GM19397 (cell line): Measurements from ENCODE around the gene DNAH2.
"Not testable (repeated sequence)": the region's sequence is repeated elsewhere in the genome, so short reads cannot be mapped to it uniquely, and the experiment has no call there.

Source experiments
- ATAC-seq: cut with Tn5 transposase; IDR thresholded peaks from one replicate; pipeline ENCODE4 v1.9.1; 2021; ENCODE audit warnings: mild to moderate bottlenecking, moderate library complexity; ENCODE audit not compliant: unreplicated experiment

DNAH2 gene

DNA sequence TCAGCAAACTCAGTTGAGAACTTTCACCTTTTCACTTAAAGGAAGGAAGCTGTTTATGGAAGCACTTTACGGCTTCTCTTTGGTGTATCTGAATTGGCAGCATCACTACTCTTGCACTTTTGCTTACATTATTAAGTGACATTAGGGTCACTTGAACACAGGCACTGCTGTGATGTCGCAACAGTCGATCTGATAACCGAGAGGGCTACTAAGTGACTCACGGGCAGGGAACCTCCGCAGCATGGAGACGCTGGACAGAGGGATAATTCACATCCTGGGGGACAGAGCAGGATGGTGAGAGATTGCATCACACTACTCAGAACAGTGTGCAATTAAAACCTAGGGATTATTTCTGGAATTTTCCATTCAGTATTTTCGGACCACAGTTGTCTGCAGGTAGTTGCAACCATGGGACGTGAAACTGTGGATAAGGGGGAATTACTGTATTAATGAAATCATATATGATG, 56.5 kb downstream of the DNAH2 start:
- no peak for ATAC-seq

DNA sequence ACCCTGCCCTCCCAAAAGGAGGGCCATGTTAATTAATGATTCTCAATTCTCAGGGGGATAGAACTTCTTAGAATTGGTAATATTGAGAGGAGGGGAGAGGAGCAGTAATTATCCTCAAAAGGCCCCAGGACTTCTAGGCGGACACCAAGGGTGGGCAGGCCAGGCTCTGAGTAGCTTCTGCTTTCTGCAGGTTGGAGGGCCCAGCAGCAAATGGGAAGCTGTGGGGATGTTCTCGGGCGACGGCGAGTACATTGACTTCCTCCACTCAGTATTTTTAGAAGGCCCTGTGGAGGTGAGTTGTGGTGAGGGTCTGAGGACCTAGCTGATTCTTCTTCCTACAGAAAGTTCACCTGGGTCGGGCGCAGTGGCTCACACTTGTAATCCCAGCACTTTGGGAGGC, 57.5 kb downstream of the DNAH2 start:
- no peak for ATAC-seq

DNA sequence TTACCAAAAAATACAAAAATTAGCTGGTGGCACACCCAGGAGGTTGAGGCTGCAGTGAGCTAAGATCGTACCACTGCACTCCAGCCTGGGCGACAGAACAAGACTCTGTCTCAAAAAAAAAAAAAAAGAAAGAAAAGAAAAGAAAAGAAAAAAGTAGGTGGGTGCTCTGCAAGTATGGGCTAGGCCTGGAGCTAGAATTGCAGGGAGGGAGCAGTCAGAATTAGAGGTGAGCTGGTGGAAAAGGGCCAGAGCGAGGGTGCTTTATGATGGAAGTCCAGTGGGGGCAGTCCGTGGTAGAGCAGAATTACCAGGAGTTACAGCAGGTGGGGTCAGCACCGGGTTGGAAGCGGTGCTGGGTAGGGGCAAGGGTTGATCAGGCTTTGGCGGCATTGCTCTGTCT, 59.5 kb downstream of the DNAH2 start:
- ATAC-seq: no peak

DNA sequence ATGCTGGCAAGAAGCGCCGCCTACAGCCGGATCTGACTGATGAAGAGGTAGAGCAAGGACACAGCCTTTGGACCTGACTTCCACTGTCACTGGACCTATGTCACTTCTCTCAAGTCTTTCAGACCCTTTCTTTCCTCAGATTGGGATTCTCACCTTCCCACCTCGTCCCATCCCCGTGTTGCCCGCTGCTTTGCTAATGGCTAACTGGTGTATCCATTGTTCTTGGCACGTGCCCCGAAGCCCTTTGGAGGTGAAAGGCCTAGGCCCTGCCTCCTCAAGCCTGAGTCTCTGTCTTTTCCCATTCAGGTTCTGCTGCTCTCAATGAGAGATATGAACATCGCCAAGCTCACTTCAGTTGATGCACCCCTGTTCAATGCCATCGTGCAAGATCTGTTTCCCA, 63.2 kb downstream of the DNAH2 start:
- no peak for ATAC-seq

DNA sequence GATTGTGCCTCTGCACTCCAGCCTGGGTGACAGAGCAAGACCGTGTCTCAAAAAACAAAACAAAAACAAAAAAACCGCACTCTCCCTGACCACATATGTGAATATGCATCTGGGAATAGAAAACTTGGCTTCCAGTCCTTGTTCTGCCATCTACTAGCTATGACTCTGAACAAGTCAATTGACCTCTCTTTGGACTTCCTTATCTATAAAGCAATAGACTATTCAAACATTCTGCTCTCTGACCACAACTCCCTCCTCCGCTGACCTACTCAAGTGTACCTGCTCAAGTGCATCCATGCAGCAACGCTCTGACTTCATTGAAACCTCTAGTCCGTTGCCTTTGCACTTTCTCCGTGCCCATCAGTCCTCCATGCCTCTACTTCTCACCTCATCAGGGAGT, 63.9 kb downstream of the DNAH2 start:
- peak; percentile 64 for ATAC-seq

DNA sequence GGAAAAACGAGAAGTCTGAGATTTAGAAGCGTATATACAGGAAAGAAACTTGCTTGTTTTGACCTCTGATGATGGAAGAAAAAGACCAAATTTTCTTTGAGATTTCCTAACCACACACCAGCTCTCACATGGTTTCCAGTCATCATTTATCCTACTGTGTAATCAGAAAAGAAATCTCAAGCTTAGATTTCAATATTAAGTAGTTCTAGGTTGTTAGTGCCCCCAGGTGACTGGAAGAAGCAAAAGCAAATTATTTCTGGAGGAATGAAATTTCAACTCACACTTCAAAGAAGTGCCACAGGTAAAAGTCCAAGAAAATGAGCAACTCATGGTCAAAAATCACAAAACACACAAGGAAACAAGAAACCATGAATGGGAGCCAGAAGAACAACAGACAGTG, 64.7 kb downstream of the DNAH2 start:
- ATAC-seq: no peak

DNA sequence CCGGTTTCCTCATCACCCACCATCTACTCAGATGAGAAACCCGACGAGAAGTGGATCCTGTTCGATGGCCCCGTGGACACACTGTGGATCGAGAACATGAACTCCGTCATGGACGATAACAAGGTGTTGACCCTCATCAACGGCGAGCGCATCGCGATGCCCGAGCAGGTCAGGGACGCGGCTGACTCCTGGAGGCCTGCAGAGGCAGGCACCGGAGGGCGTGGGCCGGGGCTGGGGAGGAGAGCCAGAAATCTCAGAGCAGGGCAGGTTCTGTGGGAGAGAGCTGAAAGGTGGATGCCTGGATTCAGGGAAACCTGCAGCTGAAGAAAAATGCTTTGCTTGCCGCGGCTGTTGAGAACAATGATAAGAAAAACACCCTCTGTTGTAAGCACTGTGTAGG, 69.3 kb downstream of the DNAH2 start:
- ATAC-seq: no peak

DNA sequence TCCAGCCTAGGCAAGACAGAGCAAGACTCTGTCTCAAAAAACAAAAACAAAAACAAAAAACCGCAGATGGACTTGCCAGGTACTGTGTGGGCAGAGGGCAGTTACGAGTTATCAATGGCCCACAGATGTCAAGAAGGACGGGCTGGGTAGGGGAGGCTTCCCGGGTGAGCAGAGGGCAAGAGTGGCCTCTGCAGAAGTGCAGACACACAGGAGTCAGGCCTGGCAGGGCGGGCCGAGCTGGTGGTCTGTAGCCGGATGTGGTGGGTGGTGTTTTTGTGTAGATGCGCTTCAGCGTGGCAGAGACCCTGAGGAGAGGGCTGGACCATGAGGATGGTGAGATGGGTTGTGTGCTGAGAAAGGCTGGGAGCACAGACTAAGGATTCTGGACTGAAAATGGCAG, 71.6 kb downstream of the DNAH2 start:
- ATAC-seq: no peak

DNA sequence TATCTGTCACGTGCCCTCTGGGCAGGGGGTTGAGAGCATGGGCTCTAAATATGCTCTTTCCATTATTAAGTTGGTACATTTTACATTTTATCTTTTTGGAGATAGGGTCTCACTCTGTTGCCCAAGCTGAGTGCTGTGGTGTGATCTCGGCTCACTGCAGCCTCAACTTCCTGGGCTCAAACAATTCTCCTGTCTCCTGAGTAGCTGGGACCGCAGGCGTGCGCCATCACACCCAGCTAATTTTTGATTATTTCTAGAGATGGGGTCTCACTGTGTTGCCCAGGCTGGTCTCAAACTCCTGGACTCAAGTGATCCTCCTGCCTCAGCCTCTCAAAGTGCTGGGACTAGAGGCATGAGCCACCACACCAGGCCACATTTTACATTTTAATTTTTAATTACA, 72.6 kb downstream of the DNAH2 start:
- ATAC-seq: no peak

DNA sequence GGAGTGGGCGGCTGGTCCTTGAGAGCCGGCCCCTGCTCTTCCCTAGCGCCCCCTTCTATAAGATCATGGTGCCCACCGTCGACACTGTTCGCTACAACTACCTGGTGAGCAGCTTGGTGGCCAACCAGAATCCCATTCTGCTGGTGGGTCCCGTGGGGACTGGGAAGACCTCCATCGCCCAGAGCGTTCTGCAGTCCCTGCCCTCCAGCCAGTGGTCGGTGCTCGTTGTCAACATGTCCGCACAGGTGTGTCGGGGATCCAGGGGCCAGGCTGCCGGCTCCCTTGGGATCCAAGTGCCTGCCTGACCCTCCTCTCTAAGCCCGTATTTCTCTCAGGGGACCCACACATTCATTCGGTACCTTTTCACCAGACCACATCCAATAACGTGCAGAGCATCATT, 75.1 kb downstream of the DNAH2 start:
- no peak for ATAC-seq

DNA sequence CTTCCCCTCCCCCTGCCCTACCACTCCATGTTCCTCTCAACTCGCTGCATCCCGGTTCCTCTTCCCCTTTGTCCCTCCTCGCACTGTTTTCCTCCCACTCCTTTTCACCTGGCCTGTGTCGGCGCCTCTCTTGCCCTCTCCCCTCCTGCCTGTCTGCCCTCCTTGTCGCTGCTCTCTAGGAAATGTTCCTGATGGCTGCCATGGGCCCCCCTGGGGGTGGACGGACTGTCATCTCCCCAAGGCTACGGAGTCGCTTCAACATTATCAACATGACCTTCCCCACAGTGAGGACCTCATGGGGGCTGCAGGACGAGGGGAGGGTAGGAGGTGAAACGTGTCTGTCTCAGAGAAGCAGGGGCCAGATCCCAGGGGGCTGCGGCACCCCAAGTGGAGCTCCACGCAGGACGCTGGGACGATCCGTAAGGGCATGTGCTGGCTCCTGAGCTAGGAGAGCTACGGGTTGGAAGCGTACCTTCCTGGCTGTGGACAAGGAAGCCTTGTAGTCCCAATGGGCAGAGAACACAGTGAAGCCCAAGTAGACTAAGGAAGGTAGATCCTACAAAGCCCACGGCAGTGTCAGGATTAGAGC, 76.6 kb downstream of the DNAH2 start:
- ATAC-seq: no peak

DNA sequence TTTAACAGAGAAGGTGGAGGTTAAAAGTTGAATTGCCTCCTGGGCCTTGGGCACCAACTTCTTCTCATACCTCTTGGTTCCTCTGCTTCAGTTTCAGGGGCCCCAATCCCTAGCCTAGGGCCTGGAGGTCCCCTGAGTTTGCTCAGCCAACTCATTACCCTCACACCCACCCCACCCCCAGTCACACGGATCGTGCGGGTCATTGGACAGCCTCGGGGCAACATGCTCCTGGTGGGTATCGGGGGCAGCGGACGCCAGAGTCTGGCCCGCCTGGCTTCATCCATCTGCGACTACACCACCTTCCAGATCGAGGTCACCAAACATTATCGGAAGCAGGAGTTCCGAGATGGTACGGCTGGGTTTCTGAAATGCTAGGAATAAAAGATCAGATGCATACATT, 80.4 kb downstream of the DNAH2 start:
- ATAC-seq: no peak

DNA sequence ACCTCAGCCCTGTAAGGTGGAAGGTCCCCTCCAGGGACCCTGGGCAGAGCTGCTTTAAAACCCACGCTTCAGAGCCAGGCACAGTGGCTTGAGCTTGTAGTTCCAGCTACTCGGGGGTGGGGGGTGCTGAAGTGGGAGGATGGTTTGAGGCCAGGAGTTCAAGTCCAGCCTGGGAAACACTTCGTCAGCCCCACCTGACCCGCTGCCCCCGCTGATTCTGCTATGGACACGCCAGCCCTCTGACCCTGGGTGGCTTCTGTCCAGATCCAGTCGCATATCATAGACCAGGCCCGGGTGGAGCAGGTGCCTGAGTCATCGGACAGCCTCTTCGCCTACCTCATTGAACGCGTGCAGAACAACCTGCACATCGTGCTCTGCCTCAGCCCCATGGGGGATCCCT, 81.3 kb downstream of the DNAH2 start:
- no peak for ATAC-seq

DNA sequence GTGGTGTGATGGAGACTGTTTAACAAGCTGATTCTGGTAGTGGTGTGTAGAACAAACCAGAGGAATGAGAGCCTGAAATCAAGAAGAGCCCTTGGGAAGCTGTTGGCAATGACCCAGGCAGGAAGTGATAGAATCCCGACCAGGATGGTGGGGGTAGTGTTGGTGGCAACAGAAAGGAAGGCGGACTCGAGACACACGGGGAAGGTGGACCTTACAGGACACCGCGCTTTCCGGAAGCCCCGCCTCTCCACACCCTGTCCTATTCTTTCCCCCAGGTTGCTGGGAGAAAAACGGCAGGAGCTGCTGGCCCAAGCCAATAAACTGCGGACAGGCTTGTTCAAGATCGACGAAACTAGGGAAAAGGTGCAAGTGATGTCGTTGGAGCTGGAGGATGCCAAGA, 86.4 kb downstream of the DNAH2 start:
- no peak for ATAC-seq

DNA sequence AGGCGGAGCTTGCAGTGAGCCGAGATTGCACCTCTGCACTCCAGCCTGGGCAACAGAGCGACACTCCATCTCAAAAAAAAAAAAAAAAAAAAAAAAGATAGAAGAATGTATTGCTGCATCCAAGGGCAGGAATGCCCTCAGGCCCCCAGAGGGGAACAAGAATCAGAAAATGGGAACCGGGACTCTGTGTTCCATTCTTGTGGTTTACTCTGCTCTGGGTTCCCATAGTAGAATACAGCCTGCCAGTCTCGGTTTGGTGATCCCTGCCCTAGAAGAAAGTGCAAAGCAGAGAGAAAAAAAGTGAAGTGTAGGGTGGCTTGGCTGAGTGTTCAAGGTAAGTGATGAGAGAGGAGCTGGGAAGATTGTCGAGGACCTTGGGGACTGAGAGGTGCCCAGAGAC, 89.0 kb downstream of the DNAH2 start:
- ATAC-seq: no peak

DNA sequence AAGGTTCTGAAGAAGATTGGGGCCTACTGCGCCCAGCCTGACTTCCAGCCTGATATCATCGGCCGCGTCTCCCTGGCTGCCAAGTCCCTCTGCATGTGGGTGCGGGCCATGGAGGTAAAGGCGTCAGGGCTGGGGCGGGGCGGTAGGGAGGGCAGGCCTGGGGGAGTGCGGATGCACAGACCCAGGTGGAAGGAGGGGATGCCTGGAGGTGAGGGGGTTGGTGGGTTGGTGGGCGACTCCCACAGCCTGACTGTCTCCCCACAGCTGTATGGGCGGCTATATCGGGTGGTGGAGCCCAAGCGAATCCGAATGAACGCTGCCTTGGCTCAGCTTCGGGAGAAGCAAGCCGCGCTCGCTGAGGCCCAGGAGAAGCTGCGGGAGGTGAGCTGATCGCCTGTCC, 89.7 kb downstream of the DNAH2 start:
- no peak for ATAC-seq

DNA sequence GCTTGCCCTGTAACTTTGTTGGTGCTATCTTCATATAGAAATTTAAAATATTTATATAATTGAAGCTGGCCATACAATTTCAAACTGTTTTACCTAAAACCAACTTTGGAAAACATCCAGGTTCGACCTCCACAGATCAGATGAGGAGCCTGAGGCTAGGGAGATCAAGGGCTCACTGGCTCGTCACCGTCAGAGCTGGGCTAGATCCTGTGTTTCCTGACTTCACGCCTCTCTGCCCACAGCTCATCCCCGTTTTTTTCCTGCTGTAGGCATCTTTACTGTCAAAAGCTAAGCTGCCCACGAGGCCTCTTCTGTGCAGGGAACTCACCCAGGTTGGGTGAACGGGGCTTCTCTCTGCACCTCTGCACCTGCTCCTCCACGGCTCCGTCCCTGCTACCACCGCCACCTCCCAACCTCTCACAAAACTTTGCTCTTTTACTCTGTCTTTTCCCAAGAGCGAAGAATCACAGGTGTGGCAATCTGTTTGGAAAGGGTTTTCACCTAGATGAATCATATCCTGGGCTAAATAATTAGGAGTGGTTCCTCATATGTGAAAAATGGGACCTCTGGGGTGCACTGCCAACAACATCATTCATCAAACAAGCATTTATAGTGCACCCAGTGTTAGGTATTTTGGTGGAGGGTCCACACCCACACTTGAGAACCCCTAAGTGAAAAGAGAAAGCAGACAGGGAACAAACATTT, 91.7 kb downstream of the DNAH2 start:
- ATAC-seq: no peak

DNA sequence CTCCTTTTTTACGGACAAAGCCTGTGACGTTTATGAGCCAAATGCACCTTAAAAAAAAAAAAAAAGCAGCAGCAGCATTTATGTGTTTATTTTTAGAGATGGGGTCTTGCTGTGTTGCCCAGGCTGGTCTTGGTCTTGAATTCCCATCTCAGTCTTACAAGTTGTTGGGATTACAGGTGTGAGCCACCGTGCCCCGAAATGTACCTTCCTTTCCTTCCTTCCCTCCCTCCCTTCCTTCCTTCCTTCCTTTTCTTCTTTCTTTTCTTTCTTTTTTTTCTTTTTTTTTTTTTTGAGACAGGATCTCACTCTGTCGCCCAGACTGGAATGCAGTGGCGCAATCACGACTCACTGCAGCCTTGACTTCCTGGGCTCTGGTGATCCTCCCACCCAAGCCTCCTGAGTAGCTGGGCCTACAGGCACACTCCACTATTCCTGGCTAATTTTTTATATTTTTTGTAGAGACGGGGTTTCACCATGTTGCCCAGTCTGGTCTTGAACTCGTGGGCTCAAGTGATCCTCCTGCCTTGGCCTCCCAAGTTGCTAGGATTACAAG, 92.3 kb downstream of the DNAH2 start:
- not testable (repeated sequence) for ATAC-seq

DNA sequence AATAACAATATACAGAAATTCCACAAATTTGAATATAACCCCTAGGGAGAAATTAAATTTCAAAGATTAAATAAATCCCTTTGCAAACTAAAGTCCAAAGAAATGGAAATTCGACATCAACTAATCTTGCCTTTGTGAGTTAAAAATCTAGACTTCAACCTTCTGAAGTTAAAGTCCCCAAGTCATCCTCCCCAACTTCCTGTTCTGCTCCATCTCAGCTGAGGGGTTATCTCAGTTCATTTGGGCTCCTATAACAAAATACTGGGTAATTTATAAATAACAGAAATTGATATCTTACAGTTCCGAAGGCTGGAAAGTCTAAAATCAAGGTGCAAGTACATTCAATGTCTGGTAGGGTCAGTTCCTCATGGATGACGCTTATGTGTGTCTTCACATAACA, 93.7 kb downstream of the DNAH2 start:
- no peak for ATAC-seq

DNA sequence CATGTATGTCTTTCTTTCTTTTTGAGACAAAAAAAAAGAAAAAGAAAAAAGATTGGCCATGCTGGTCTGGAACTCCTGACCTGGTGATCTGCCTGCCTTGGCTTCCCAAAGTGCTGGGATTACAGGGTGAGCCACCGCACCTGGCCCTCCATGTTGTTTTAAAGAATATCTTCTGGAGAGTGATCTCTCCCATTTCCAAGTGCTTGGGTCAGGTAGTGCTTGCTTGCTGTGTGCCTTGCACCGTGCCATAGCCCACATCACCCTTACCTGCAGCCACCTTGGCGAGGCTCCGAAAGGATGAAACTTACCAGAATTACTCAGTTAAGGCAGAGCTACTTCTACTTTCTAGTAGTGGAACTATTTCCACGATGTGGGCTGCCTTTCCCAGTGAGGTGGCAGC, 97.4 kb downstream of the DNAH2 start:
- no peak for ATAC-seq

DNA sequence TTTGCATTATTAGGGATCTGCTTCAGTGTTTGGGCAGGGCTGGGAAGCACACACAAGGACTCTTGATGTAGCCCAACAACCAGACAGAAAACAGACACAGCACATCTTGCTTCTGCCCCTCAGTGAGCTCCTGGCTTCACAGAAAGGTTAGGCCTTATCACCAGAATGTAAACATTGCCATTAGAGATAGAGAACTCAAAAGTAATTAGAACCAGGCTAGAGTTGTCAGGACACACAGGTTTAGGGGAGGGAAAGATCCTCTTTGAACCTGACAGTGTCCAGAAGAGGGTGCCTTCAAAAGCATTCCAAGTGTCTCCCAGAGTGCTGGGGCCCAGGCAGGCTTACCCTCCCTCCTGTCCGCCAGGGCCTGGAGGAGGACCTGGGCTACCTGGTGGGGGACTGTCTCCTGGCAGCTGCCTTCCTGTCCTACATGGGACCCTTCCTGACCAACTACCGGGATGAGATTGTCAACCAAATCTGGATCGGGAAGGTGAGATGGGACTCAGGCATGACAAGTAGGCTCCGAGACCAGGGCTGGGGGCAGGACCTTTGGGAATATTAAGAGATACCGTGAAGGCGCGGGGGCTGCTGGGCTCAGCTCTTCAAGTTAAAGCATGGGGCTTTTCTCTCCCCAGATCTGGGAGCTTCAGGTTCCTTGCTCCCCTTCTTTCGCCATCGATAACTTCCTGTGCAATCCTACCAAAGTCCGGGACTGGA, 99.5 kb downstream of the DNAH2 start:
- ATAC-seq: no peak

DNA sequence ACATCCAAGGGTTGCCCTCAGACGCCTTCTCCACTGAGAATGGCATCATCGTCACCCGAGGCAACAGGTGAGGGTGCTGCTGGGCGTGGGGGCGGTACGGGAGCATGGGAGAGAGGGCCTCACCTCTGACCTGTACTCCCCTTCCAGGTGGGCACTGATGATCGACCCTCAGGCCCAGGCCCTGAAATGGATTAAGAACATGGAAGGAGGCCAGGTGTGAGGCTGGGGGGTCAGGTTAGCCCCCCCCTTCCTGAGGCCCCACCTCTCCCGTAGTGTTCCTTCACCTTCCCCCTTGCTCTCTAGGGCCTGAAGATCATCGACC, 100.1 kb downstream of the DNAH2 start:
- no peak for ATAC-seq
